Erythroblast (primary cell): ENCODE results near the gene GLOD4.

ENCODE experiments used
- GATA1 ChIP-seq: IDR thresholded peaks from 2 replicates; pipeline ENCODE4 v1.6.1; 2011; ENCODE audit warnings: low read depth, mild to moderate bottlenecking, control low read depth, low read length, moderate library complexity
- POLR2A ChIP-seq: IDR thresholded peaks from 2 replicates; pipeline ENCODE4 v1.6.1; 2011; ENCODE audit warnings: mild to moderate bottlenecking, low read length

DNA sequence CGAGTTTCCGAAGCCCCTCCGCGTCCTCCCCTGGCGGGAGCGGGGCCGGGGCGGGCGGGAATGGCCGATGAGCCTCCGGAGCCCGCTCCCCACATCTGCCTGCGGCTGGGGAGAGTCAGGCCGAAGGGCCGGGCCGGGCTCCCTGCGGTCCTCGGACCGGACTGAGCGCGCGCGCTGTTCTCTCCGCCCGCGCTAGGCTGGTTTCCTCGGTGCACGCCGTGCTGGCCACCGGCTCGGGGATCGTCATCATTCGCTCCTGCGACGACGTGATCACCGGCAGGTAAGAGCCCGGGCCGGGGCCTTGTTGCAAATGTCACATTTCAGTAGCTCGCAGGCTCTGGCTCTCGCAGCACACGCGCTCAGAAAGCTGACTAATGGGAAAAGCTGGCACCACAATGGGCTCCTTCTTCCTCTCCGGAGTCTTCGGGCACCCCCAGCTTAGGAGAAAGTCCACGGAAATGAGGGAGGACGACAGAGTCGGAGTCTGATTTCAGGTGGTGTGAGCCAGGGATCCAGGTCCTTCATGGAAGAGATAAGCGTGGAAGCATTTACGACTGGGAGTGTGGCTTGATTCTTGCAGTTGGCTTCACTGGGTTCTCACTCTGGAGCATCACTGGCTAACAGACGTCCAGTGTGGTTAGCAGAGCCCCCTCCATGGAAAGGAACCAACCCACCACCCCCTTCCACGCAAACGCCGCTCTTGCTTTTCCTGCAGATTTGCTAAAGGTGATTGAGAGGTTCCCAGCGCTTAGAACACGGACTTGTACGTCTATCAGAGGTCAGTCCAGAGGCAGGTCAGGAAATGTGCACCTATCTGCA lies 49.0 kb downstream of the GLOD4 start:
- no peak for TF ChIP-seq POLR2A
- no peak for TF ChIP-seq GATA1
